Measurements from ENCODE around the gene C6orf120. TPM values are rescaled to one million over a fixed set of nuclear protein-coding genes. Genes with fewer than 3 reads are reported as not detected.

Gene C6orf120
- total and polyA plus RNA-seq, 9 of the 15 experiments (the other 6 are each of a cell fraction or from before 2014, with no cell fraction given) = 7.7 to 44.9 (median 34.8) TPM

DNA sequence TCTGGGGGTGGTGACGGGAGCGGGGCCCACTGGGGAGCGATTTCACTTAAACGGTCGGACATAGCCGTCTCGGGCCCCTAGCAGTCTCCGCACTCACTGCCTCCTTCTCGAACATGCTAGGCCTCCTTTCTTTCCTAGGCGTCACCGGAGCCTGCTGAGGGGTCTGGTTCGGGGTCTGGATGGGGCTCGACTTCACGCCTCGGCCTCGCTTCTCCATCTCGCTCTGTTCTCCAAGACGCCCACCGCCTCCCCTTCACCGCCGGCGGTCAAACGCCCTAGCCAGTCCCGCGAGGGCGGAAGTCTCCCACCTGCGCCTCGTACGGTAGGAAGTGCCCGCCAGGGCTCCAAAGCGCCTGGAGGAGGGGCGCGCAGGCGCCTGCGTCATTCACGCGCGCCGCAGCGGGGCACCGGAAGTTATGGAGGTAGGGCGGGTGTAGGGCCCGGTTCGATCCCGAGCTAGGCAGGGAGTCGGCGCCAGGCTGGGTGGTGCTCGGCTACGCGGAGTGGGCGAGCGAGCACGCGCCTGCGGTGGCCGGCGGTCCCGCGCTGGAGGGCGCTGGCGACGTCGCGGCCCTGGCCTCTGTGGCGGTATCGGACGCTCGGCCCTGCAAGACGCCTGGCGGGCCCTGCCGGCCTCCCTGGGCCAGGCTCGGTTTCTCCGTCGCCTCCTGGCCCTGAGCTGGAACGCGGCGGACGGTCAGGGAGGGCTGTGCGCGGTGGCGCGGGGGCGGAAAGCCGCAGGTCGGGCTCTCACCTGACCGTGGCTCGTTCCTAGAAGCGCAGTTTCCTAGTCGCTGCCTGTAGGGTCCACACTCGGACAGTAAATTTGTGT is 49.5 kb downstream of the C6orf120 start, which contains the start of the genes DYNLT2 and ERMARD (continued):
- peak; percentile 73; the same call in 1 of the 2 replicates for TF ChIP-seq ZNF282 (CRISPR knock-in tag; IDR thresholded peaks at IDR 0.05)
- TF ChIP-seq SMARCC2 (IDR thresholded peaks at IDR 0.05; ENCODE audit: low read depth) = peak; percentile 16; the same call in 1 of the 2 replicates
- peak; percentile 14 for TF ChIP-seq ZFP36 (IDR thresholded peaks at IDR 0.05; ENCODE audit: low read depth, low read length, partially characterized antibody)
- TF ChIP-seq, protein P1, sequence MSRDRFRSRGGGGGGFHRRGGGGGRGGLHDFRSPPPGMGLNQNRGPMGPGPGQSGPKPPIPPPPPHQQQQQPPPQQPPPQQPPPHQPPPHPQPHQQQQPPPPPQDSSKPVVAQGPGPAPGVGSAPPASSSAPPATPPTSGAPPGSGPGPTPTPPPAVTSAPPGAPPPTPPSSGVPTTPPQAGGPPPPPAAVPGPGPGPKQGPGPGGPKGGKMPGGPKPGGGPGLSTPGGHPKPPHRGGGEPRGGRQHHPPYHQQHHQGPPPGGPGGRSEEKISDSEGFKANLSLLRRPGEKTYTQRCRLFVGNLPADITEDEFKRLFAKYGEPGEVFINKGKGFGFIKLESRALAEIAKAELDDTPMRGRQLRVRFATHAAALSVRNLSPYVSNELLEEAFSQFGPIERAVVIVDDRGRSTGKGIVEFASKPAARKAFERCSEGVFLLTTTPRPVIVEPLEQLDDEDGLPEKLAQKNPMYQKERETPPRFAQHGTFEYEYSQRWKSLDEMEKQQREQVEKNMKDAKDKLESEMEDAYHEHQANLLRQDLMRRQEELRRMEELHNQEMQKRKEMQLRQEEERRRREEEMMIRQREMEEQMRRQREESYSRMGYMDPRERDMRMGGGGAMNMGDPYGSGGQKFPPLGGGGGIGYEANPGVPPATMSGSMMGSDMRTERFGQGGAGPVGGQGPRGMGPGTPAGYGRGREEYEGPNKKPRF (IDR thresholded peaks at IDR 0.05; ENCODE audit: low read depth, low read length) = no peak
- peak; percentile 50 for TF ChIP-seq POU5F1 (IDR thresholded peaks at IDR 0.05; ENCODE audit: borderline replicate concordance, low read depth, low read length, partially characterized antibody)
- TF ChIP-seq, protein P2, sequence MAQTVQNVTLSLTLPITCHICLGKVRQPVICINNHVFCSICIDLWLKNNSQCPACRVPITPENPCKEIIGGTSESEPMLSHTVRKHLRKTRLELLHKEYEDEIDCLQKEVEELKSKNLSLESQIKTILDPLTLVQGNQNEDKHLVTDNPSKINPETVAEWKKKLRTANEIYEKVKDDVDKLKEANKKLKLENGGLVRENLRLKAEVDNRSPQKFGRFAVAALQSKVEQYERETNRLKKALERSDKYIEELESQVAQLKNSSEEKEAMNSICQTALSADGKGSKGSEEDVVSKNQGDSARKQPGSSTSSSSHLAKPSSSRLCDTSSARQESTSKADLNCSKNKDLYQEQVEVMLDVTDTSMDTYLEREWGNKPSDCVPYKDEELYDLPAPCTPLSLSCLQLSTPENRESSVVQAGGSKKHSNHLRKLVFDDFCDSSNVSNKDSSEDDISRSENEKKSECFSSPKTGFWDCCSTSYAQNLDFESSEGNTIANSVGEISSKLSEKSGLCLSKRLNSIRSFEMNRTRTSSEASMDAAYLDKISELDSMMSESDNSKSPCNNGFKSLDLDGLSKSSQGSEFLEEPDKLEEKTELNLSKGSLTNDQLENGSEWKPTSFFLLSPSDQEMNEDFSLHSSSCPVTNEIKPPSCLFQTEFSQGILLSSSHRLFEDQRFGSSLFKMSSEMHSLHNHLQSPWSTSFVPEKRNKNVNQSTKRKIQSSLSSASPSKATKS (CRISPR knock-in tag; IDR thresholded peaks at IDR 0.05) = no peak
- TF ChIP-seq PURB (CRISPR knock-in tag; IDR thresholded peaks at IDR 0.05; ENCODE audit: low read depth) = no peak
- peak; percentile 95 for TF ChIP-seq CCNT2 (IDR thresholded peaks at IDR 0.05; ENCODE audit: borderline replicate concordance, extremely low read depth, insufficient read length, low read depth, low read length)
- peak; percentile 68 for TF ChIP-seq NFIC (IDR thresholded peaks at IDR 0.05)
- TF ChIP-seq NFRKB (IDR thresholded peaks at IDR 0.05; ENCODE audit: low read depth) = peak; percentile 72; the same call in 1 of the 2 replicates
- TF ChIP-seq, protein P3, sequence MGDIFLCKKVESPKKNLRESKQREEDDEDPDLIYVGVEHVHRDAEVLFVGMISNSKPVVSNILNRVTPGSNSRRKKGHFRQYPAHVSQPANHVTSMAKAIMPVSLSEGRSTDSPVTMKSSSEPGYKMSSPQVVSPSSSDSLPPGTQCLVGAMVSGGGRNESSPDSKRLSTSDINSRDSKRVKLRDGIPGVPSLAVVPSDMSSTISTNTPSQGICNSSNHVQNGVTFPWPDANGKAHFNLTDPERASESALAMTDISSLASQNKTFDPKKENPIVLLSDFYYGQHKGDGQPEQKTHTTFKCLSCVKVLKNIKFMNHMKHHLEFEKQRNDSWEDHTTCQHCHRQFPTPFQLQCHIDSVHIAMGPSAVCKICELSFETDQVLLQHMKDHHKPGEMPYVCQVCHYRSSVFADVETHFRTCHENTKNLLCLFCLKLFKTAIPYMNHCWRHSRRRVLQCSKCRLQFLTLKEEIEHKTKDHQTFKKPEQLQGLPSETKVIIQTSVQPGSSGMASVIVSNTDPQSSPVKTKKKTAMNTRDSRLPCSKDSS (IDR thresholded peaks at IDR 0.05; ENCODE audit: low read depth, partially characterized antibody) = no peak
- 0 out of 2 replicates have a peak, but pooled peaks have one; percentile 14 for TF ChIP-seq HDGF (IDR thresholded peaks at IDR 0.05)
- TF ChIP-seq, protein P4, sequence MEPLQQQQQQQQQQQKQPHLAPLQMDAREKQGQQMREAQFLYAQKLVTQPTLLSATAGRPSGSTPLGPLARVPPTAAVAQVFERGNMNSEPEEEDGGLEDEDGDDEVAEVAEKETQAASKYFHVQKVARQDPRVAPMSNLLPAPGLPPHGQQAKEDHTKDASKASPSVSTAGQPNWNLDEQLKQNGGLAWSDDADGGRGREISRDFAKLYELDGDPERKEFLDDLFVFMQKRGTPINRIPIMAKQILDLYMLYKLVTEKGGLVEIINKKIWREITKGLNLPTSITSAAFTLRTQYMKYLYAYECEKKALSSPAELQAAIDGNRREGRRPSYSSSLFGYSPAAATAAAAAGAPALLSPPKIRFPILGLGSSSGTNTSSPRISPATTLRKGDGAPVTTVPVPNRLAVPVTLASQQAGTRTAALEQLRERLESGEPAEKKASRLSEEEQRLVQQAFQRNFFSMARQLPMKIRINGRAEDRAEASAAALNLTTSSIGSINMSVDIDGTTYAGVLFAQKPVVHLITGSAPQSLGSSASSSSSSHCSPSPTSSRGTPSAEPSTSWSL (CRISPR knock-in tag; IDR thresholded peaks at IDR 0.05; ENCODE audit: borderline replicate concordance) = no peak
- no peak for TF ChIP-seq EHMT2 (IDR thresholded peaks at IDR 0.05)
- TF ChIP-seq, protein P5, sequence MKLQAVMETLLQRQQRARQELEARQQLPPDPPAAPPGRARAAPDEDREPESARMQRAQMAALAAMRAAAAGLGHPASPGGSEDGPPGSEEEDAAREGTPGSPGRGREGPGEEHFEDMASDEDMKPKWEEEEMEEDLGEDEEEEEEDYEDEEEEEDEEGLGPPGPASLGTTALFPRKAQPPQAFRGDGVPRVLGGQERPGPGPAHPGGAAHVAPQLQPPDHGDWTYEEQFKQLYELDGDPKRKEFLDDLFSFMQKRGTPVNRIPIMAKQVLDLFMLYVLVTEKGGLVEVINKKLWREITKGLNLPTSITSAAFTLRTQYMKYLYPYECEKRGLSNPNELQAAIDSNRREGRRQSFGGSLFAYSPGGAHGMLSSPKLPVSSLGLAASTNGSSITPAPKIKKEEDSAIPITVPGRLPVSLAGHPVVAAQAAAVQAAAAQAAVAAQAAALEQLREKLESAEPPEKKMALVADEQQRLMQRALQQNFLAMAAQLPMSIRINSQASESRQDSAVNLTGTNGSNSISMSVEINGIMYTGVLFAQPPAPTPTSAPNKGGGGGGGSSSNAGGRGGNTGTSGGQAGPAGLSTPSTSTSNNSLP (IDR thresholded peaks at IDR 0.05; ENCODE audit: borderline replicate concordance, low read depth, low read length) = no peak
- TF ChIP-seq, protein P6, sequence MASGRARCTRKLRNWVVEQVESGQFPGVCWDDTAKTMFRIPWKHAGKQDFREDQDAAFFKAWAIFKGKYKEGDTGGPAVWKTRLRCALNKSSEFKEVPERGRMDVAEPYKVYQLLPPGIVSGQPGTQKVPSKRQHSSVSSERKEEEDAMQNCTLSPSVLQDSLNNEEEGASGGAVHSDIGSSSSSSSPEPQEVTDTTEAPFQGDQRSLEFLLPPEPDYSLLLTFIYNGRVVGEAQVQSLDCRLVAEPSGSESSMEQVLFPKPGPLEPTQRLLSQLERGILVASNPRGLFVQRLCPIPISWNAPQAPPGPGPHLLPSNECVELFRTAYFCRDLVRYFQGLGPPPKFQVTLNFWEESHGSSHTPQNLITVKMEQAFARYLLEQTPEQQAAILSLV (tag; IDR thresholded peaks at IDR 0.05) = no peak

Data from K562 (cell line).